ENCODE data around the gene KCNQ1OT1. TPM values are rescaled to one million over a fixed set of nuclear protein-coding genes. Genes with fewer than 3 reads are reported as not detected.

Gene KCNQ1OT1
- total RNA-seq, result 0.33 TPM
- long read RNA-seq, result 0 reads

- Histone ChIP-seq H3K27ac (replicated peaks) (peak within 1 kb of the TSS; percentile 96), H3K9me3 (replicated peaks) (no peaks in the 10 kb centered on the region), H3K4me3 (peak within 1 kb of the TSS; percentile 78), H3K4me1 (peaks cover 34% of the 10 kb centered on the region), H3K27me3 (ENCODE audit: low read depth) (no peaks in the 10 kb centered on the region), H3K36me3 (no peaks in the 10 kb centered on the region)
- no peak for TF ChIP-seq CTCF (IDR thresholded peaks at IDR 0.05; ENCODE audit: borderline replicate concordance)
- intact Hi-C loops (cut with micrococcal nuclease), result no loop called here
- peak; percentile 88 for DNase-seq
Measured at GRCh38 chr11:2699531-2700414, at the start of gene KCNQ1OT1. TSS of gene KCNQ1OT1 (minus strand) at chr11:2699994.

GRCh38 chr11:2748814-2749554 is 49.2 kb upstream of the KCNQ1OT1 start:
- Histone ChIP-seq H3K4me3 (no peak overlapping the region), H3K9me3 (replicated peaks) (no peaks in the 10 kb centered on the region), H3K4me1 (no peaks in the 10 kb centered on the region), H3K27ac (replicated peaks) (no peak overlapping the region), H3K27me3 (ENCODE audit: low read depth) (no peaks in the 10 kb centered on the region), H3K36me3 (no peaks in the 10 kb centered on the region)
- DNase-seq, result peak; percentile 4
- intact Hi-C loops (cut with micrococcal nuclease), result no loop called here
- TF ChIP-seq CTCF (IDR thresholded peaks at IDR 0.05; ENCODE audit: borderline replicate concordance), result no peak

GRCh38 chr11:2748061-2748813 is 48.4 kb upstream of the KCNQ1OT1 start:
- Histone ChIP-seq H3K27ac (replicated peaks) (no peak overlapping the region), H3K4me3 (no peak overlapping the region), H3K9me3 (replicated peaks) (no peaks in the 10 kb centered on the region), H3K27me3 (ENCODE audit: low read depth) (no peaks in the 10 kb centered on the region), H3K4me1 (no peaks in the 10 kb centered on the region), H3K36me3 (no peaks in the 10 kb centered on the region)
- peak; percentile 7 for DNase-seq
- no peak for TF ChIP-seq CTCF (IDR thresholded peaks at IDR 0.05; ENCODE audit: borderline replicate concordance)
- intact Hi-C loops (cut with micrococcal nuclease), result no loop called here

GRCh38 chr11:2747248-2748027 is 47.6 kb upstream of the KCNQ1OT1 start:
- no peaks in the 10 kb centered on the region for H3K36me3 ChIP-seq
- H3K9me3 ChIP-seq (replicated peaks), result no peaks in the 10 kb centered on the region
- H3K27me3 ChIP-seq (ENCODE audit: low read depth), result no peaks in the 10 kb centered on the region
- no peak for TF ChIP-seq CTCF (IDR thresholded peaks at IDR 0.05; ENCODE audit: borderline replicate concordance)
- no peaks in the 10 kb centered on the region for H3K4me1 ChIP-seq
- DNase-seq, result peak; percentile 1
- H3K4me3 ChIP-seq, result no peak overlapping the region
- intact Hi-C loops (cut with micrococcal nuclease), result no loop called here
- H3K27ac ChIP-seq (replicated peaks), result no peak overlapping the region
